CD8-positive, alpha-beta memory T cell (primary cell): ENCODE measurements around the gene SALL4. TPM values are rescaled to one million over a fixed set of nuclear protein-coding genes. Genes with fewer than 3 reads are reported as not detected.

Experiments
- CTCF ChIA-PET: fragments of 350-600 bp; sonication (Branson Sonifier 250); formaldehyde crosslinking; loops from one replicate; lab custom pipeline; 2021; ENCODE audit warnings: antibody characterized with exemption; lab: Charles Lee
- POLR2A ChIA-PET: fragments of 350-600 bp; sonication (Branson Sonifier 250); formaldehyde crosslinking; loops from one replicate; lab custom pipeline; 2021; ENCODE audit warnings: antibody characterized with exemption; lab: Charles Lee
- DNase-seq, 5 donors: peaks; one replicate each; pipeline versions ENCODE4 v3.0.0 to v3.0.0-alpha.2; 2020 to 2022; ENCODE audit warnings: mixed read lengths in 1 of 5
- H3K27ac ChIP-seq: one replicate; pipeline ENCODE4 v1.7.0; 2013; ENCODE audit warnings: low read depth, mild to moderate bottlenecking, low read length, moderate library complexity
- H3K27me3 ChIP-seq: 2 replicates; pipeline ENCODE4 v1.7.0; 2013; ENCODE audit warnings: low read length, mild to moderate bottlenecking; ENCODE audit not compliant: insufficient read depth, poor library complexity, severe bottlenecking
- H3K36me3 ChIP-seq: 2 replicates; pipeline ENCODE4 v1.7.0; 2013; ENCODE audit warnings: mild to moderate bottlenecking, low read length, moderate library complexity; ENCODE audit not compliant: insufficient read depth
- H3K4me1 ChIP-seq: 2 replicates; pipeline ENCODE4 v1.7.0; 2013; ENCODE audit warnings: mild to moderate bottlenecking, low read length, moderate library complexity; ENCODE audit not compliant: insufficient read depth
- H3K4me3 ChIP-seq: 2 replicates; pipeline ENCODE4 v1.7.0; 2013; ENCODE audit warnings: mild to moderate bottlenecking, low read length
- H3K9me3 ChIP-seq: 2 replicates; pipeline ENCODE4 v1.7.0; 2013; ENCODE audit warnings: mild to moderate bottlenecking, low read length
- H3K27ac Mint-ChIP-seq, 8 donors: one replicate each; pipeline ENCODE4 v1.8.0; 2020 to 2021; ENCODE audit warnings: mixed read lengths in 8 of 8, mild to moderate bottlenecking in 6 of 8, inconsistent platforms in 3 of 8, moderate library complexity in 3 of 8
- H3K27me3 Mint-ChIP-seq, 2 donors: one replicate each; pipeline ENCODE4 v1.8.0; 2020 to 2021; ENCODE audit warnings: mixed read lengths in 2 of 2, mild to moderate bottlenecking in 1 of 2, moderate library complexity in 1 of 2
- H3K36me3 Mint-ChIP-seq, 3 donors: one replicate each; pipeline ENCODE4 v1.8.0; 2020 to 2021; ENCODE audit warnings: mixed read lengths in 3 of 3, inconsistent platforms in 1 of 3, mild to moderate bottlenecking in 1 of 3
- H3K4me1 Mint-ChIP-seq, 3 donors: one replicate each; pipeline ENCODE4 v1.8.0; 2020 to 2021; ENCODE audit warnings: mixed read lengths in 3 of 3, inconsistent platforms in 1 of 3, mild to moderate bottlenecking in 1 of 3
- H3K4me3 Mint-ChIP-seq, 7 donors: one replicate each; pipeline ENCODE4 v1.8.0; 2020 to 2021; ENCODE audit warnings: mixed read lengths in 7 of 7, mild to moderate bottlenecking in 6 of 7, moderate library complexity in 4 of 7, inconsistent platforms in 2 of 7
- H3K9me3 Mint-ChIP-seq, 5 donors: one replicate each; pipeline ENCODE4 v1.8.0; 2020 to 2022; ENCODE audit warnings: mixed read lengths in 5 of 5, mild to moderate bottlenecking in 3 of 5, moderate library complexity in 2 of 5, inconsistent platforms in 1 of 5
- polyA plus RNA-seq: library from polyadenylated mRNA; unstranded; fragments of 300-500 nt; fragmentation: Illumina TruSeq; gene quantifications from one replicate; pipeline ENCODE4 v1.2.3, GENCODE V29; 2021
- total RNA-seq, 2 experiments: library from RNA; stranded (reverse); gene quantifications; one replicate each; pipeline ENCODE4 v1.2.3, GENCODE V29; 2021

SALL4 gene
- total and polyA plus RNA-seq, 3 experiments from 2014 or later: 0.11 TPM; not detected in 2

GRCh38 chr20:51811042-51811355, 8.7 kb upstream of the SALL4 start:
- no peaks in the 10 kb centered on the region for H3K36me3 Mint-ChIP-seq
- CTCF ChIA-PET: no interaction called here

GRCh38 chr20:51810155-51811041, 8.1 kb upstream of the SALL4 start:
- Mint-ChIP-seq H3K4me1 (no peaks in the 10 kb centered on the region), H3K27ac (no peak overlapping the region), H3K4me3 (no peak overlapping the region), H3K36me3 (no peaks in the 10 kb centered on the region), H3K9me3 (no peaks in the 10 kb centered on the region), H3K27me3 (peaks cover 8 to 24% of the 10 kb centered on the region in 2 donors)
- POLR2A ChIA-PET: no interaction called here
- Histone ChIP-seq H3K4me1 (no peaks in the 10 kb centered on the region), H3K27me3 (no peaks in the 10 kb centered on the region), H3K4me3 (no peak overlapping the region), H3K27ac (no peak overlapping the region), H3K9me3 (no peaks in the 10 kb centered on the region), H3K36me3 (no peaks in the 10 kb centered on the region)
- no peak for DNase-seq
- CTCF ChIA-PET: no interaction called here

More at GRCh38 chr20:51811042-51811355, 8.7 kb upstream of the SALL4 start:
- H3K36me3 ChIP-seq: no peaks in the 10 kb centered on the region
- H3K27me3 ChIP-seq: no peaks in the 10 kb centered on the region
- no peak overlapping the region for H3K4me3 ChIP-seq
- H3K4me1 ChIP-seq: no peaks in the 10 kb centered on the region
- H3K27ac Mint-ChIP-seq: no peak overlapping the region
- peaks cover 5 to 20% of the 10 kb centered on the region in 2 donors for H3K27me3 Mint-ChIP-seq
- no peak overlapping the region for H3K27ac ChIP-seq
- POLR2A ChIA-PET: no interaction called here
- no peaks in the 10 kb centered on the region for H3K4me1 Mint-ChIP-seq
- no peaks in the 10 kb centered on the region for H3K9me3 ChIP-seq
- DNase-seq: no peak
- no peak overlapping the region for H3K4me3 Mint-ChIP-seq
- no peaks in the 10 kb centered on the region for H3K9me3 Mint-ChIP-seq

DNA sequence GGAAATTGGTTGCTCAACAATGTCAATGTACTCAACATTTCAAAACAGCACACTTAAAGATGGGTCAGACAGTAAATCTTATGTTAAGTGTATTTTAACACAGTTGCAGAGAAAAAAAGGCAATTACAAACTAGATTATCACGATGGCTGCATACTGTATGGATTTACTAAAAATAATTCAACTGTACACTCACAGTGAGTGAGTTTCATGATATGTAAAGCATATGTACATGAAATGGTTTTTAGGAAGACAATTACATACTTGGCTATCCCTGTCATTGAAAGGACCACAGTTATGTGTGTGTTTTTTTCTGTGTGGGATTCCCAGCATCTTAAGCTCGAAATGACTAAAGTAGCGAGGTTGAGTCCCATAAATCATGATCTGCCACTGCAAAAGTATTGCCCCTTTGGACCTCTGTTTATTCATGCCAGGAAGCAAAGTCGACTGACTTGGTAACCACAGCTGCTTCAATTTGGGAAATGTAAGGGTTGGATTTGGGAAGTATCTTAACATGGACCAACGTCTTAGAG, 5.5 kb upstream of the SALL4 start:
- H3K27me3 Mint-ChIP-seq: peaks cover 14 to 43% of the 10 kb centered on the region in 2 donors
- H3K27ac Mint-ChIP-seq: no peak overlapping the region
- DNase-seq: no peak
- H3K4me3 Mint-ChIP-seq: no peak overlapping the region
- Histone ChIP-seq H3K4me1 (no peaks in the 10 kb centered on the region), H3K36me3 (no peaks in the 10 kb centered on the region), H3K4me3 (no peak overlapping the region), H3K9me3 (no peaks in the 10 kb centered on the region), H3K27ac (no peak overlapping the region), H3K27me3 (no peaks in the 10 kb centered on the region)
- peaks cover 0 to 5% (median 0%) of the 10 kb centered on the region in 3 donors for H3K4me1 Mint-ChIP-seq
- no peaks in the 10 kb centered on the region for H3K36me3 Mint-ChIP-seq
- ChIA-PET CTCF (no interaction called here), POLR2A (no interaction called here)
- H3K9me3 Mint-ChIP-seq: no peaks in the 10 kb centered on the region

DNA sequence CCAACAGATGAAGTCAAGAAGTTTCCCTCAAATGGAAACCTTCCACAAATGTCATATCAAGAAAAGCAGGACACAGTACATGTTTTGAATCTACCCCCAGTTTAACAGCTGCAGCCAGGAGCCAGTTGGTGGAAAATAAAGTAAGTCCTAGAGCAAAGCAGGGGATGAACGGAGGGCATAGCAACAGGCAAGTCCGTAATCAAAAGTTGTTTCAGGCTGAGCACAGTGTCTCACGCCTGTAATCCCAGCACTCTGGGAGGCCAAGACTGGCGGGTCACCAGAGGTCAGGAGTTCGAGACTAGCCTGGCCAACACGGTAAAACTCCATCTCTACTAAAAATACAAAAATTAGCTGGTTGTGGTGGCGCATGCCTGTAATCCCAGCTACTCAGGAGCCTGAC, 2.4 kb upstream of the SALL4 start:
- no peak for DNase-seq
- H3K9me3 ChIP-seq: no peaks in the 10 kb centered on the region
- no peak overlapping the region for H3K27ac ChIP-seq
- H3K4me3 Mint-ChIP-seq: no peak overlapping the region
- peaks cover 28 to 57% of the 10 kb centered on the region in 2 donors for H3K27me3 Mint-ChIP-seq
- ChIA-PET CTCF (no interaction called here), POLR2A (no interaction called here)
- peaks cover 4% of the 10 kb centered on the region for H3K27me3 ChIP-seq
- H3K36me3 Mint-ChIP-seq: no peaks in the 10 kb centered on the region
- no peak overlapping the region for H3K27ac Mint-ChIP-seq
- H3K36me3 ChIP-seq: no peaks in the 10 kb centered on the region
- peaks cover 7% of the 10 kb centered on the region for H3K4me1 ChIP-seq
- peaks cover 9 to 18% (median 12%) of the 10 kb centered on the region in 3 donors for H3K4me1 Mint-ChIP-seq
- H3K9me3 Mint-ChIP-seq: no peaks in the 10 kb centered on the region
- H3K4me3 ChIP-seq: no peak overlapping the region

- no peaks in the 10 kb centered on the region for H3K9me3 ChIP-seq
- no peaks in the 10 kb centered on the region for H3K36me3 ChIP-seq
- Mint-ChIP-seq H3K27ac (no peak overlapping the region), H3K9me3 (no peaks in the 10 kb centered on the region), H3K36me3 (no peaks in the 10 kb centered on the region), H3K4me1 (peaks cover 10 to 25% (median 19%) of the 10 kb centered on the region in 3 donors), H3K4me3 (peak overlapping the region in 1 of 7 donors; percentile 15), H3K27me3 (peaks cover 42 to 70% of the 10 kb centered on the region in 2 donors)
- peaks cover 8% of the 10 kb centered on the region for H3K4me1 ChIP-seq
- POLR2A ChIA-PET: no interaction called here
- no peak overlapping the region for H3K27ac ChIP-seq
- CTCF ChIA-PET: no interaction called here
- peaks cover 4% of the 10 kb centered on the region for H3K27me3 ChIP-seq
- no peak overlapping the region for H3K4me3 ChIP-seq
- no peak for DNase-seq
These were observed 980 bp upstream of the SALL4 start for GRCh38 chr20:51803148-51803854.

- Histone ChIP-seq H3K4me3 (no peak overlapping the region), H3K27me3 (peaks cover 4% of the 10 kb centered on the region), H3K9me3 (no peaks in the 10 kb centered on the region), H3K27ac (no peak overlapping the region), H3K36me3 (no peaks in the 10 kb centered on the region), H3K4me1 (peaks cover 8% of the 10 kb centered on the region)
- Mint-ChIP-seq H3K4me3 (peak overlapping the region in 3 of 7 donors; percentile 19 to 67 (median 60)), H3K4me1 (peaks cover 10 to 25% (median 19%) of the 10 kb centered on the region in 3 donors), H3K36me3 (no peaks in the 10 kb centered on the region), H3K9me3 (no peaks in the 10 kb centered on the region), H3K27ac (no peak overlapping the region), H3K27me3 (peaks cover 48 to 72% of the 10 kb centered on the region in 2 donors)
- CTCF ChIA-PET: no interaction called here
- POLR2A ChIA-PET: no interaction called here
- DNase-seq: no peak
These were observed 548 bp downstream of the SALL4 start for GRCh38 chr20:51801823-51802123.

DNA sequence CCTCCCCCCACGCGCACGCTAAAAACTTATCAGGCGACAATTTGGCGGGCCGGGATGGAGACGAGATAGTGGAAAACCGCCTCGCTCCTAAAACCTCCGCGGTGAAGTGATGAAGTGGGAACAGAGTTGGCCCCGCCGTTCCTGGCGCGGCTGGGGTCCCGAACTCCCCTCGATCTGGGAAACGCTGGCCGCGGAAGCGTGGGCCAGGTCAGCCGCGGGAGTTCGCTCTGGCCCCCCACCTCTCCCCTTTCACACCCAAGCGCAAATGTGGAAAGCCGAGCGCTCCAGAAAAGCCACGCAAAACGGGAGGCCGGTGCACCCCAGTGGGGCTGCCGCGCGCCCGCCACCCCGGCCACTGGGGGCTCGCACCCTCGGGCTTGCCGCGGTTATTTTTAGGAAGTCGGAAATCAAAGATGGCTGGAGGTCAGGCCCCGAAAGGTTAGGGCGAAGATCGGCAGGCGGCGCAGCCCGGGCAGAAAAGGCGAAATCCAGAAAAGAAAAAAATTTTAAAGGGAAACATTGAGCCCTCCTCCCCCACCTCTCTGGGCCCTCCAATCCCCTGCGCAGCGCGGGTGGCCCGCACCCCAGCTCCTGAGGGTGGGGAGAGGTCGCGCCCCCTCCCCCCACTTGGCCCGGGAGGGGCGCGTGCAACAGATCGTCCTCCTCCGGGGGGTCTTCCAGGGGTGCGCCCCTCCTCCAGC, 1.0 kb downstream of the SALL4 start:
- Histone ChIP-seq H3K27ac (no peak overlapping the region), H3K4me3 (no peak overlapping the region), H3K27me3 (peaks cover 4% of the 10 kb centered on the region), H3K4me1 (peaks cover 8% of the 10 kb centered on the region), H3K36me3 (no peaks in the 10 kb centered on the region), H3K9me3 (no peaks in the 10 kb centered on the region)
- DNase-seq: no peak
- H3K27me3 Mint-ChIP-seq: peaks cover 47 to 72% of the 10 kb centered on the region in 2 donors
- no peak overlapping the region for H3K27ac Mint-ChIP-seq
- H3K4me1 Mint-ChIP-seq: peaks cover 10 to 25% (median 19%) of the 10 kb centered on the region in 3 donors
- ChIA-PET POLR2A (no interaction called here), CTCF (no interaction called here)
- H3K4me3 Mint-ChIP-seq: peak overlapping the region in 6 of 7 donors; percentile 62 to 83 (median 72)
- H3K9me3 Mint-ChIP-seq: no peaks in the 10 kb centered on the region
- no peaks in the 10 kb centered on the region for H3K36me3 Mint-ChIP-seq

DNA sequence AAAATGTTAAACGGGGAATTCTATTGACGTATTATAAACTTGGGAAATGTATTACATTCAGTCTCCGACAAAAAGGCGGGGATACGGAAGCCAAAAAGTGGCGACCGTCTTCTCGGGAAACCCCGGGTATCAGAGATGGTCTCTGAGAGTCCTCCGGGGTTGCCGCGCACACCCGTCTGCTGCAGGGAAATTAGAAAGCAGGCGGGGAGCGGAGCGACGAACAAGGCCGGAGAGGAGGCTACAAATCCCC, 1.5 kb downstream of the SALL4 start:
- Histone ChIP-seq H3K4me3 (no peak overlapping the region), H3K27me3 (peaks cover 4% of the 10 kb centered on the region), H3K4me1 (peaks cover 8% of the 10 kb centered on the region), H3K9me3 (no peaks in the 10 kb centered on the region), H3K27ac (no peak overlapping the region), H3K36me3 (no peaks in the 10 kb centered on the region)
- H3K27ac Mint-ChIP-seq: no peak overlapping the region
- peaks cover 10 to 25% (median 19%) of the 10 kb centered on the region in 3 donors for H3K4me1 Mint-ChIP-seq
- H3K4me3 Mint-ChIP-seq: peak overlapping the region in 6 of 7 donors; percentile 62 to 83 (median 72)
- H3K36me3 Mint-ChIP-seq: no peaks in the 10 kb centered on the region
- DNase-seq: no peak
- CTCF ChIA-PET: interaction anchor here (1.0 to 1.9 kb wide), 3 partner anchors 12 to 284 kb away, joined by 3 to 12 read pairs (median 4); no protein-coding TSS in a partner anchor
- H3K27me3 Mint-ChIP-seq: peaks cover 43 to 70% of the 10 kb centered on the region in 2 donors
- no peaks in the 10 kb centered on the region for H3K9me3 Mint-ChIP-seq
- POLR2A ChIA-PET: no interaction called here
